Measurements from ENCODE around the gene ATF7IP2. TPM values are rescaled to one million over a fixed set of nuclear protein-coding genes. Genes with fewer than 3 reads are reported as not detected.

Gene ATF7IP2
- total and polyA plus RNA-seq, 2 of the 13 experiments (the other 11 are each of a cell fraction or from before 2014, with no cell fraction given): 117 to 217 TPM

GRCh38 chr16:10367616-10368188, 18.2 kb upstream of the ATF7IP2 start (continued):
- TF ChIP-seq ATF7 (IDR thresholded peaks at IDR 0.05) (peak; percentile 49; the same call in 1 of the 2 replicates), ATF7 (CRISPR knock-in tag; IDR thresholded peaks at IDR 0.05) (no peak), MTA1 (CRISPR knock-in tag; IDR thresholded peaks at IDR 0.05; ENCODE audit: borderline replicate concordance) (no peak), HOXD1 (CRISPR knock-in tag; IDR thresholded peaks at IDR 0.05) (no peak), ZNF644 (CRISPR knock-in tag; IDR thresholded peaks at IDR 0.05; ENCODE audit: low read depth) (peak; percentile 87), NR2C2 (CRISPR knock-in tag; IDR thresholded peaks at IDR 0.05; ENCODE audit: borderline replicate concordance) (peak; percentile 82), THRA (CRISPR knock-in tag; IDR thresholded peaks at IDR 0.05; ENCODE audit: borderline replicate concordance) (peak; percentile 90), ZBTB25 (CRISPR knock-in tag; IDR thresholded peaks at IDR 0.05) (0 out of 2 replicates have a peak, but pooled peaks have one; percentile 47), IRX3 (CRISPR knock-in tag; IDR thresholded peaks at IDR 0.05; ENCODE audit: borderline replicate concordance, low read depth) (no peak), CEBPG (CRISPR knock-in tag; IDR thresholded peaks at IDR 0.05) (peak; percentile 98), ZNF619 (CRISPR knock-in tag; IDR thresholded peaks at IDR 0.05) (0 out of 2 replicates have a peak, but pooled peaks have one; percentile 48), THAP9 (CRISPR knock-in tag; IDR thresholded peaks at IDR 0.05; ENCODE audit: borderline replicate concordance) (no peak), SOX13 (IDR thresholded peaks at IDR 0.05) (no peak), SOX13 (CRISPR knock-in tag; conservative IDR thresholded peaks at IDR 0.05 in 1 of 2, IDR thresholded peaks at IDR 0.05 in 1 of 2) (peak in 1 of 2 experiments; percentile 90; a peak in 2 of 4 replicates), TEF (CRISPR knock-in tag; IDR thresholded peaks at IDR 0.05) (peak; percentile 69; the same call in 1 of the 2 replicates), GZF1 (CRISPR knock-in tag; IDR thresholded peaks at IDR 0.05) (no peak), MED1 (CRISPR knock-in tag; IDR thresholded peaks at IDR 0.05) (peak; percentile 86), NCOR1 (IDR thresholded peaks at IDR 0.05; ENCODE audit: borderline replicate concordance, low read length) (peak; percentile 36; the same call in 1 of the 2 replicates), ZNF614 (CRISPR knock-in tag; IDR thresholded peaks at IDR 0.05; ENCODE audit: borderline replicate concordance) (peak; percentile 83; the same call in 1 of the 2 replicates), ZNF792 (CRISPR knock-in tag; IDR thresholded peaks at IDR 0.05) (0 out of 2 replicates have a peak, but pooled peaks have one; percentile 50), KDM5A (IDR thresholded peaks at IDR 0.05; ENCODE audit: borderline replicate concordance, low read length) (no peak), THAP11 (CRISPR knock-in tag; IDR thresholded peaks at IDR 0.05) (peak; percentile 76), DPF2 (CRISPR knock-in tag; IDR thresholded peaks at IDR 0.05; ENCODE audit: borderline replicate concordance, low read depth) (peak; percentile 75; the same call in 1 of the 2 replicates), SMAD3 (CRISPR knock-in tag; IDR thresholded peaks at IDR 0.05) (0 out of 2 replicates have a peak, but pooled peaks have one; percentile 29), MEF2D (CRISPR knock-in tag; IDR thresholded peaks at IDR 0.05) (peak; percentile 51; the same call in 1 of the 2 replicates), GFI1 (CRISPR knock-in tag; IDR thresholded peaks at IDR 0.05; ENCODE audit: borderline replicate concordance) (peak; percentile 33; the same call in 1 of the 2 replicates)
